GM12878 (cell line): ENCODE measurements around the gene EPB41L1. TPM values are rescaled to one million over a fixed set of nuclear protein-coding genes. Genes with fewer than 3 reads are reported as not detected.

Experiments
- ATAC-seq: fragments of 200-7000 bp; cut with Tn5 transposase; 3 replicates; pipeline ENCODE4 v1.9.1; 2020; ENCODE audit warnings: mild to moderate bottlenecking, moderate library complexity
- BruUV-seq: library from RNA; stranded (reverse); fragments of 400-500 nt; replicated peaks from 2 replicates; lab custom pipeline; 2021; lab: Mats Ljungman, UMichigan
- CTCF ChIA-PET: fragments of 300-600 bp; sonication (Branson Sonifier 250); formaldehyde crosslinking; extraction: SDS; loops from one replicate; lab custom pipeline; 2021; ENCODE audit warnings: inconsistent platforms; lab: Yijun Ruan, JAX
- POLR2A ChIA-PET: fragments of 350-600 bp; formaldehyde crosslinking; extraction: SDS; loops from one replicate; lab custom pipeline; 2021; ENCODE audit warnings: inconsistent platforms; lab: Charles Lee
- RAD21 ChIA-PET: fragments of 300-600 bp; sonication (Branson Sonifier 250); formaldehyde crosslinking; loops from one replicate; lab custom pipeline; 2023; ENCODE audit warnings: antibody characterized with exemption; ENCODE audit not compliant: unreplicated experiment; lab: Charles Lee
- SMC1A ChIA-PET: fragments of 300-600 bp; sonication (Branson Sonifier 250); formaldehyde crosslinking; loops from one replicate; lab custom pipeline; 2023; ENCODE audit not compliant: unreplicated experiment, uncharacterized antibody; lab: Charles Lee
- DNase-seq: peaks from one replicate; pipeline ENCODE4 v3.0.0-alpha.2; 2011; ENCODE audit warnings: low read depth, low spot score
- FAIRE-seq: peaks from 3 replicates; lab custom pipeline; 2011; peaks lifted over from hg19 to GRCh38; lab: Jason Lieb, UNC
- H2AFZ ChIP-seq: 2 replicates; pipeline ENCODE4 v1.6.0; 2011; ENCODE audit warnings: low read depth, low read length, control low read depth; ENCODE audit not compliant: control insufficient read depth
- H3K27ac ChIP-seq: 2 replicates; pipeline ENCODE4 v1.5.1; 2011; ENCODE audit warnings: control low read depth; ENCODE audit not compliant: control insufficient read depth, insufficient read depth
- H3K27me3 ChIP-seq, 2 experiments: replicated peaks in 1 of 2; 2 replicates each; pipeline versions ENCODE4 v1.6.0 to v1.6.1; 2011; ENCODE audit warnings: low read length in 1 of 2; ENCODE audit not compliant: control insufficient read depth in 2 of 2, insufficient read depth in 2 of 2
- H3K36me3 ChIP-seq, 2 experiments: 2 replicates each; pipeline ENCODE4 v1.5.1; 2011; ENCODE audit warnings: low read length in 1 of 2; ENCODE audit not compliant: control insufficient read depth in 2 of 2, insufficient read depth in 2 of 2
- H3K4me1 ChIP-seq: 2 replicates; pipeline ENCODE4 v1.6.1; 2011; ENCODE audit warnings: mild to moderate bottlenecking, low read length, moderate library complexity, mixed read lengths; ENCODE audit not compliant: control insufficient read depth, insufficient read depth
- H3K4me2 ChIP-seq: 2 replicates; pipeline ENCODE4 v1.6.0; 2011; ENCODE audit warnings: control low read depth; ENCODE audit not compliant: control insufficient read depth, insufficient read depth
- H3K4me3 ChIP-seq: fragments of 200-600 bp; sonication (generic); 2 replicates; pipeline ENCODE4 v1.5.1; 2016
- H3K79me2 ChIP-seq: 2 replicates; pipeline ENCODE4 v1.6.0; 2011; ENCODE audit warnings: low read length; ENCODE audit not compliant: control insufficient read depth, insufficient read depth
- H3K9ac ChIP-seq: 2 replicates; pipeline ENCODE4 v1.8.0; 2011; ENCODE audit warnings: low read length, control low read depth, mixed read lengths; ENCODE audit not compliant: control insufficient read depth, insufficient read depth
- H3K9me3 ChIP-seq: replicated peaks from 3 replicates; pipeline ENCODE4 v1.5.1; 2011; ENCODE audit warnings: mild to moderate bottlenecking, low read length; ENCODE audit not compliant: control insufficient read depth, insufficient read depth
- H4K20me1 ChIP-seq: 2 replicates; pipeline ENCODE4 v1.6.0; 2011; ENCODE audit not compliant: control insufficient read depth, insufficient read depth
- CBX5 ChIP-seq: sonication (generic); IDR thresholded peaks from 2 replicates; pipeline ENCODE4 v1.6.1; 2016; ENCODE audit warnings: low read depth, moderate library complexity, mild to moderate bottlenecking, inconsistent platforms
- HCFC1 ChIP-seq: fragments of 150-350 bp; IDR thresholded peaks from 2 replicates; pipeline ENCODE4 v1.6.1; 2014; ENCODE audit warnings: low read length
- JUND ChIP-seq: IDR thresholded peaks from 2 replicates; pipeline ENCODE4 v1.6.1; 2012; ENCODE audit warnings: low read depth, mild to moderate bottlenecking, low read length, improper control_type of control experiment, moderate library complexity
- NR2C2 ChIP-seq: IDR thresholded peaks from 2 replicates; pipeline ENCODE4 v1.6.1; 2011; ENCODE audit warnings: borderline replicate concordance, low read depth; ENCODE audit not compliant: control insufficient read depth, insufficient read length
- NR2F1 ChIP-seq: fragments of 450-650 bp; conservative IDR thresholded peaks from 2 replicates; pipeline ENCODE4 v1.6.1; 2017; ENCODE audit warnings: mild to moderate bottlenecking
- RAD51 ChIP-seq: fragments of 450-650 bp; IDR thresholded peaks from 2 replicates; pipeline ENCODE4 v1.6.1; 2016; ENCODE audit warnings: moderate library complexity, mild to moderate bottlenecking, inconsistent platforms
- SIN3A ChIP-seq: IDR thresholded peaks from 2 replicates; pipeline ENCODE4 v1.6.1; 2012; ENCODE audit warnings: low read depth, low read length, improper control_type of control experiment
- SMC3 ChIP-seq: IDR thresholded peaks from 2 replicates; pipeline ENCODE4 v1.6.1; 2011; ENCODE audit warnings: low read length, improper control_type of control experiment, borderline replicate concordance
- ZBTB4 ChIP-seq: fragments of 450-650 bp; formaldehyde crosslinking; IDR thresholded peaks from 2 replicates; pipeline ENCODE4 v1.4.0; 2022; ENCODE audit warnings: mild to moderate bottlenecking, moderate library complexity
- ZNF274 ChIP-seq: IDR thresholded peaks from one replicate; pipeline ENCODE4 v1.8.0; 2011; ENCODE audit not compliant: insufficient read length, insufficient read depth
- ZSCAN29 ChIP-seq: fragments of 450-650 bp; IDR thresholded peaks from 2 replicates; pipeline ENCODE4 v1.6.1; 2017; ENCODE audit warnings: mild to moderate bottlenecking, moderate library complexity
- ZZZ3 ChIP-seq: IDR thresholded peaks from 2 replicates; pipeline ENCODE4 v1.6.1; 2011; ENCODE audit warnings: low read depth; ENCODE audit not compliant: control insufficient read depth, insufficient read length
- WGBS: methylation state at CpG from one replicate; pipeline ENCODE4 v1.1.6; 2016; ENCODE audit warnings: low lambda C conversion rate; ENCODE audit not compliant: insufficient replicate concordance, insufficient coverage; ENCODE audit errors: missing lambda C conversion rate; 5-methylcytosine and 5-hydroxymethylcytosine counted together
- in situ Hi-C: fragments of 300-500 bp; cut with MboI; formaldehyde crosslinking; loops from 9 replicates; pipeline ENCODE4 v1.14.3; 2018; ENCODE audit warnings: mixed read lengths
- intact Hi-C: fragments of 100-400 bp; cut with micrococcal nuclease; formaldehyde crosslinking; loops from one replicate; pipeline ENCODE4 v1.14.2; 2022; ENCODE audit not compliant: unreplicated experiment
- polyA plus RNA-seq, 11 experiments: library from polyadenylated mRNA; depleted of rRNA in 4 of 11; unstranded in 6 of 11; stranded (reverse) in 5 of 11; fragments of >200 nt; fragmentation: Nextera tagmentation in 4 of 11; fragmentation: Illumina TruSeq in 1 of 11; extraction: Ambion mirVana in 4 of 11; extraction: Trizol in 1 of 11; gene quantifications; 1 replicate in 1 of 11; 2 replicates in 10 of 11; pipeline versions ENCODE4 v1.2.1 to v1.2.3, GENCODE V29; 2011 to 2016; ENCODE audit warnings: inconsistent platforms in 2 of 11, missing spikeins in 2 of 11, low read depth in 1 of 11
- total RNA-seq, 4 experiments: library from RNA; depleted of rRNA in 3 of 4; stranded (reverse); fragments of >200 nt in 3 of 4; fragmentation: Illumina TruSeq in 1 of 4; extraction: Trizol in 1 of 4; gene quantifications; 2 replicates each; pipeline versions ENCODE4 v1.2.1 to v1.2.3, GENCODE V29; 2013 to 2021
- TF ChIP-seq, protein P1 (sequence below): IDR thresholded peaks from 2 replicates; pipeline ENCODE4 v1.6.1; 2012; ENCODE audit warnings: low read length, inconsistent platforms

EPB41L1 gene
- total and polyA plus RNA-seq, 10 of the 15 experiments (the other 5 are each of a cell fraction or from before 2014, with no cell fraction given), result 0.08 to 3.2 (median 0.31) TPM

GRCh38 chr20:36177716-36178115 is 23.2 kb downstream of the EPB41L1 start (continued):
- TF ChIP-seq ZBTB4 (CRISPR knock-in tag) (no peak), ZZZ3 (no peak), JUND (no peak), CBX5 (no peak), RAD51 (no peak)
- TF ChIP-seq, protein P1, sequence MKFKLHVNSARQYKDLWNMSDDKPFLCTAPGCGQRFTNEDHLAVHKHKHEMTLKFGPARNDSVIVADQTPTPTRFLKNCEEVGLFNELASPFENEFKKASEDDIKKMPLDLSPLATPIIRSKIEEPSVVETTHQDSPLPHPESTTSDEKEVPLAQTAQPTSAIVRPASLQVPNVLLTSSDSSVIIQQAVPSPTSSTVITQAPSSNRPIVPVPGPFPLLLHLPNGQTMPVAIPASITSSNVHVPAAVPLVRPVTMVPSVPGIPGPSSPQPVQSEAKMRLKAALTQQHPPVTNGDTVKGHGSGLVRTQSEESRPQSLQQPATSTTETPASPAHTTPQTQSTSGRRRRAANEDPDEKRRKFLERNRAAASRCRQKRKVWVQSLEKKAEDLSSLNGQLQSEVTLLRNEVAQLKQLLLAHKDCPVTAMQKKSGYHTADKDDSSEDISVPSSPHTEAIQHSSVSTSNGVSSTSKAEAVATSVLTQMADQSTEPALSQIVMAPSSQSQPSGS, result no peak
- TF ChIP-seq, all 136 proteins: peak for 0

DNA sequence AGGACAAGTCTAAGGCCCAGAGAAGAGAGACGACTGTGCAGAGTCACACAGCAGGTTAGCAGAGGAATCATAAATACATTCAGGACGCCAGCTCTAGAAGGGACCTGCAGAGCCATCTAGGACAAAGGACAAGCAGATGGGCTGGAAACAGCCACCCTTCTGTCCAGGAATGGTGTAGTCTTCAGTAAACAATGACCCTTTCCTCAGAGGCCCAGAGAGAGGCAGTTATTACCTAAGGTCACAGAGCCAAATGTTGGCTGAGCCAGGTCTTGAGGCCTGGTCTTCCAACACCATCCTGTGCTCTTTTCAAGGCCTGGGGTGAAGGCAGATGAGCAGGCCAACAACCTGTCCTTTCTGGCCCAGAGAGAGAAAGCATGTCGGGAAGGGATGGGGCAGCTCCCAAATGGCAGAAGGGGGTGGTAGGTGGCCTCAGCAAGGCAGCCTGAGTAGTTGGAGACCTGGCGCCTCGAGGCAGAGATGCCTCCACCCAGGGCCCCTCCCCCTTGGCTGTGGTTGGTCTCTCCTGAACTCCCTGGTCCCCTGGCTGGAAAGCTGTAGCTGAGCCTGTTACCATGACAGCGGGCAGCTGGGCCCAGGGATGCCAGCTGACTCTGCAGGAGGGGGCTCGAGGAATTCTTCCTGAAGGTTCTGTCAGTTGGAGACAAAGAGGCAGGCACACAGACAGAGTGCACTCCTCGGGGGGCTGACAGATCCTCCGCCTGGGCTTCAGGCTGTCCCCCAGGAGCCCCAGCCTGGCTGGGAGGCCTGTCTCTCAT is 24.8 kb downstream of the EPB41L1 start:
- no peaks in the 10 kb centered on the region for H3K4me1 ChIP-seq
- ATAC-seq, result no peak
- in situ Hi-C loops (no loop called here), intact Hi-C loops (no loop called here)
- no peak for DNase-seq
- no TSS peak for BruUV-seq
- SMC1A ChIA-PET, result no interaction called here
- H3K79me2 ChIP-seq, result no peaks in the 10 kb centered on the region
- H3K4me2 ChIP-seq, result no peak overlapping the region
- no peak overlapping the region for H3K9ac ChIP-seq
- no peaks in the 10 kb centered on the region for H3K9me3 ChIP-seq
- RAD21 ChIA-PET, result no interaction called here
- POLR2A ChIA-PET, result no interaction called here
- peaks cover 0 to 1% of the 10 kb centered on the region in 2 experiments; a peak in 2 of 4 replicates for H3K27me3 ChIP-seq
- CTCF ChIA-PET, result interaction anchor here (2.3 kb wide), 1 partner anchor 23 kb away, joined by 8 read pairs; no protein-coding TSS in a partner anchor
- no peak overlapping the region for H2AFZ ChIP-seq
- no peaks in the 10 kb centered on the region; the same call in 1 of the 2 replicates for H4K20me1 ChIP-seq
- 13% methylated on average over 9 of the region's 9 CpGs for WGBS
- no peaks in the 10 kb centered on the region for H3K36me3 ChIP-seq
- FAIRE-seq, result no peak
- no peak overlapping the region for H3K27ac ChIP-seq
- TF ChIP-seq SIN3A, result no peak
- TF ChIP-seq, protein P1, result no peak
- TF ChIP-seq ZSCAN29, result no peak
- no peak for TF ChIP-seq ZNF274
- no peak for TF ChIP-seq NR2F1
- no peak for TF ChIP-seq HCFC1
- TF ChIP-seq SMC3, result no peak
- TF ChIP-seq NR2C2, result no peak
- H3K4me3 ChIP-seq, result no peak overlapping the region
